ENCODE data around the gene SORCS3.

- no peak for TF ChIP-seq CTCF (conservative IDR thresholded peaks at IDR 0.05)
- TF ChIP-seq EZH2 (IDR thresholded peaks at IDR 0.05; ENCODE audit: low read depth): no peak
Measured at GRCh38 chr10:105243825-105244224, 602.7 kb downstream of the SORCS3 start.
